IPS-18a (cell line): ENCODE data around the gene PGAP6.
A peak's percentile ranks its signal among the peaks of the same experiment; 100 is the strongest.

Source experiments
- H3K27ac ChIP-seq: one replicate; pipeline ENCODE4 v1.5.1; 2013; ENCODE audit warnings: low read length
- H3K27me3 ChIP-seq: one replicate; pipeline ENCODE4 v1.6.1; 2013; ENCODE audit warnings: mild to moderate bottlenecking, low read length; ENCODE audit not compliant: control insufficient read depth, insufficient read depth
- H3K36me3 ChIP-seq: one replicate; pipeline ENCODE4 v1.6.1; 2013; ENCODE audit warnings: low read depth, low read length; ENCODE audit not compliant: control insufficient read depth
- H3K4me1 ChIP-seq: one replicate; pipeline ENCODE4 v1.6.1; 2013; ENCODE audit warnings: low read depth, low read length; ENCODE audit not compliant: control insufficient read depth
- H3K4me3 ChIP-seq: one replicate; pipeline ENCODE4 v1.5.1; 2013; ENCODE audit warnings: low read length
- H3K9ac ChIP-seq: one replicate; pipeline ENCODE4 v1.6.1; 2013; ENCODE audit warnings: mild to moderate bottlenecking, low read length, moderate library complexity
- H3K9me3 ChIP-seq: one replicate; pipeline ENCODE4 v1.6.1; 2013; ENCODE audit warnings: low read depth, low read length; ENCODE audit not compliant: control insufficient read depth

Gene PGAP6

DNA sequence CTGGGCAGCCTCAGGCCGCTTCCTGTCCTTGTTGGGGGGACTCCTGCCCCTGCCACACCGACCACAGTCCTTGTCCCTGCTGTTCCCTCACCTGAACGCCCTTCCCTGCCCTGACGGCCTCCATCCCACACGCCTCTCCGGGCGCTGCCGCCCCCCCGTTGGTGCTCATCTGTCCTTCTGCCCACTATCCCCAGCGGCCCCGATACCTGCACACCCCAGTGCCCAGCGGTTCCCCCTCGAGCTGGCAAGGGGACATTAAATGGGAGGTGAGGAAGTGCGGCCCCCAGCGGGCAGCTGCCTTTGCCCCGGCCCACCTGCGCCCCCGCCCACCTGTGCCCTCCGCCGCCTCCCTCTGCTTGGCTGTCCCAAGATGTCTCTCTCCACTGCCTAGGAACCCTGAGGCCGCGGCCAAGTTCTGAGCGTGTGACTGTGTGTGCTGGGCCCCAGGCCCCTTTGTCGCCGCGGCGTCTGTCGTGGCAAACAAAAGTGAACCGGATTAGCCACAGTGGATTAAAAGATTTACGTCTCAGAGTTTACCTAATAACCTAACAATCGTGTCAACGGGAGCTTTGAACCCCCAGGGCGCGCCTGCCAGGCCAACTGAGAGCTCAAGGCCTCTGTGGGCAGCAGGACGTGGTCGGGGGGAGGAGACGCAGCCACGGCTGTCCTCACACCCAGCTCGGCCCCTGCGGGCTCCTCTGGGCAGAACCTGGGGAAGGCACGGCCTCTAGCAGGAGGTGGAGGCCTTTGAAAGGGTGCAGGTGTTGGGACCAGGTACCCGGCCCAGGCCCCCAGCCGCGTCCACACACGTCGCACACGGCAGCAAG lies 21.7 kb downstream of the PGAP6 start:
- Histone ChIP-seq H3K4me3 (no peak overlapping the region), H3K9ac (no peak overlapping the region), H3K4me1 (no peaks in the 10 kb centered on the region), H3K36me3 (no peaks in the 10 kb centered on the region), H3K27ac (no peak overlapping the region), H3K9me3 (no peaks in the 10 kb centered on the region), H3K27me3 (no peaks in the 10 kb centered on the region)

DNA sequence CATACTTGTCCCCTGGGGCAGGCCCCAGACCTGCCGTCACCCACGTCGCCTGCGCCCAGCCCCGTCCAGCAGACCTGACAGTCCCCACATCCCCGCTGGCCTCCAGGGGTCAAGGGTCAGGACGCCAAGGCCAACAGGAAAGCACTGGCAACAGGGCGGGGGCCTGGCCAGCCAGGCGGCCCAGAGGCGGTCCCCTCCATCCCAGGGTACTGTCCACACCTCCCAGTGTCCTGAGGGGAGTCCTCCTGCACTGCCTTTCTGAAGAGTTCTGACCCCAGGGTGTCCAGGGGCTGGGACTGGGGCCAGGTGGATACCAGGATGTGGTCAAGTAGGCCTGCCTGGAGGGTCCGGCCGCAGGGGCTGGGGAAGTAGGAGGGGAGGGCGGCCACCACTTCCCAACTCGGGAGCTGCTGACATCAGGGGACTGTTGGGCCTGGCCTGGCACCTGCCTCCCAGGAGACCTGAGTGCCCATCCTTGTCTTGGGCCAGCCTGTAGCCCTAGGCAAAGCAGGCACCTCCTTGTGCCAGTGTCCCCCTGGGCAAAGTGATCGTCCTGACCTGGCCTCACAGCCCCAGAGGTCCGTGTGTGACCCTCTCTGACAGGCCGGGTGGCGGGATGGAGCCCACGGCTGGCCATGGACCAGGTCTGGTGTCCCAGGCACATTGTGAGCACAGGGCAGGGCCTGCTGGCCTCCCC lies 22.6 kb downstream of the PGAP6 start:
- Histone ChIP-seq H3K36me3 (no peaks in the 10 kb centered on the region), H3K9me3 (no peaks in the 10 kb centered on the region), H3K27ac (no peak overlapping the region), H3K4me1 (no peaks in the 10 kb centered on the region), H3K9ac (no peak overlapping the region), H3K4me3 (no peak overlapping the region), H3K27me3 (no peaks in the 10 kb centered on the region)

DNA sequence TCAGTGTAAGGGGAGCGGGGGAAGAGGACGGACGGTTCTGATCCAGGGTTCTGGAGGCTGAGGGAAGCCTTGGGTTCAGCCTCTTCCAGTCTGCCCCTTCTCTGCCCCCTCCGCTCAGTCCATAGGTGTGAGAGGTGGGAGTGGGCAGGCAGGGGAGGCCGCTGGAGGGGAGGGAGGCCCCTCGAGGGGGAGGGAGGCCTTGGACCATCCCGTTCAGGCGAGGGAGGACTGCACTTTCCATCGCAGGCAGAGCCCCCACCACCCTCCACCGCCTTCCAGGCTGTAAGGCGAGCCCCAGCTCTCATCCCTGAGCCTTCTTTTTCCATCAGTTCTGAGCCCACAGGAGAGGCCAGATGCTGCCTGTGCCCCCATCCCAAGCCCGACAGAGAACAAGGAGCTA lies 25.0 kb downstream of the PGAP6 start:
- no peaks in the 10 kb centered on the region for H3K9me3 ChIP-seq
- H3K27ac ChIP-seq = no peak overlapping the region
- H3K36me3 ChIP-seq = no peaks in the 10 kb centered on the region
- H3K9ac ChIP-seq = no peak overlapping the region
- no peaks in the 10 kb centered on the region for H3K4me1 ChIP-seq
- H3K4me3 ChIP-seq = no peak overlapping the region
- H3K27me3 ChIP-seq = no peaks in the 10 kb centered on the region

- no peaks in the 10 kb centered on the region for H3K9me3 ChIP-seq
- peaks cover 3% of the 10 kb centered on the region for H3K36me3 ChIP-seq
- H3K4me3 ChIP-seq = no peak overlapping the region
- H3K9ac ChIP-seq = no peak overlapping the region
- H3K4me1 ChIP-seq = no peaks in the 10 kb centered on the region
- H3K27ac ChIP-seq = no peak overlapping the region
- no peaks in the 10 kb centered on the region for H3K27me3 ChIP-seq
These were observed 26.8 kb downstream of the PGAP6 start for GRCh38 chr16:354971-355461.

- no peaks in the 10 kb centered on the region for H3K9me3 ChIP-seq
- H3K27me3 ChIP-seq = no peaks in the 10 kb centered on the region
- no peak overlapping the region for H3K9ac ChIP-seq
These were observed 27.4 kb downstream of the PGAP6 start for GRCh38 chr16:354291-354881.

DNA sequence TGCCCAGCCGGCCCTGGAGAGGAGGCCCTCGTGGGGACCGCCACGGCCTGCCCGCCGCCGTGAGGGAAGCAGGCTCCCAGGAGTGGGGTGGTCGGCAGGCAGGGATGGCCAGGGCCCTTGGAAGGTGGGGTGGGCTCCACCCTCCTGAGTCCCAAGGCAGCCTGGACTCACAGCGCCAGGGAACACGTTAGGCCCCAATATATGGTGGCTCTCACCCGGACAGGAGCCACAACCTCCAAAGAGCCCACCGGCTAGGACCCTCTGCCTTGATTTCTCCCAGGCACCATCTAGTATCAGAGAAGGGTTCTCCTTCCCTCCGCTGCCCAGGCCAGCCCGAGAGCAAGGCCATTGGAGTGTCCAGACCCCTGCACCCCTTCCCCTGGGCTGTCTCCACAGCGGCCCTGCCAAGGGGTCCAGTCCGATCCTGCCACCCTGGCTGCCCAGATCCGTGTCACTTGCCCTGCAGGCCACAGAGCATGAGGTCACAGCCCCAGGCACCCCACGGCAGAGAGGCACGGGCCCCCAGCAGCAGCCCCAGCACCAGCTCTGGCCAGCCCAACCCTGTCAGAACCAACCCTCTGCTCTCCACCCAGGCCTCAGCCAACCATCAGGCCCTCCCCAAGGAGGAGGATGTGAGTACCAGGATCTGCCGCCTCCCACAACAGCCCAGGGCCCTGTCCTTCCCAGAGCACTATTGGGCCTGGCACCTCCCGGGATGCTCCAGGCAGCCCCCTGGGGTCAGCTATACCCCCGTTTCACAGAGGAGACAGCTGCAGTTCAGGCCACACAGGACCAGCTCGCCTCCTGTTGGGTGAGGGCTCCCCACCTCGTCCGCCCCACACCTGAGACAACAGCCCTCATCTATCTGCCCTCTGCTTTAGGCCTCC lies 28.1 kb downstream of the PGAP6 start:
- Histone ChIP-seq H3K9me3 (no peaks in the 10 kb centered on the region), H3K9ac (no peak overlapping the region), H3K27ac (no peak overlapping the region), H3K27me3 (no peaks in the 10 kb centered on the region), H3K4me3 (peak overlapping the region; percentile 50), H3K36me3 (peaks cover 4% of the 10 kb centered on the region), H3K4me1 (no peaks in the 10 kb centered on the region)

More at GRCh38 chr16:354291-354881, 27.4 kb downstream of the PGAP6 start:
- Histone ChIP-seq H3K27ac (no peak overlapping the region), H3K4me3 (no peak overlapping the region), H3K4me1 (no peaks in the 10 kb centered on the region), H3K36me3 (peaks cover 4% of the 10 kb centered on the region)

GRCh38 chr16:352547-353403 lies 29.0 kb downstream of the PGAP6 start, which contains the start of gene AXIN1:
AXIN1 (minus strand) TSS chr16:352723; CDS start chr16:347025, 5,698 bp downstream.
- Histone ChIP-seq H3K4me3 (peak within 1 kb of the TSS; percentile 71), H3K36me3 (peaks cover 4% of the 10 kb centered on the region), H3K27me3 (no peaks in the 10 kb centered on the region), H3K9ac (peak within 1 kb of the TSS; percentile 50), H3K9me3 (no peaks in the 10 kb centered on the region), H3K27ac (no peak within 1 kb of the TSS), H3K4me1 (no peaks in the 10 kb centered on the region)

- peak overlapping the region; percentile 50 for H3K9ac ChIP-seq
- H3K27ac ChIP-seq = no peak overlapping the region
- peak overlapping the region; percentile 71 for H3K4me3 ChIP-seq
- H3K36me3 ChIP-seq = peaks cover 4% of the 10 kb centered on the region
- H3K4me1 ChIP-seq = no peaks in the 10 kb centered on the region
- H3K9me3 ChIP-seq = no peaks in the 10 kb centered on the region
- H3K27me3 ChIP-seq = no peaks in the 10 kb centered on the region
These were observed 29.8 kb downstream of the PGAP6 start for GRCh38 chr16:351804-352520.

DNA sequence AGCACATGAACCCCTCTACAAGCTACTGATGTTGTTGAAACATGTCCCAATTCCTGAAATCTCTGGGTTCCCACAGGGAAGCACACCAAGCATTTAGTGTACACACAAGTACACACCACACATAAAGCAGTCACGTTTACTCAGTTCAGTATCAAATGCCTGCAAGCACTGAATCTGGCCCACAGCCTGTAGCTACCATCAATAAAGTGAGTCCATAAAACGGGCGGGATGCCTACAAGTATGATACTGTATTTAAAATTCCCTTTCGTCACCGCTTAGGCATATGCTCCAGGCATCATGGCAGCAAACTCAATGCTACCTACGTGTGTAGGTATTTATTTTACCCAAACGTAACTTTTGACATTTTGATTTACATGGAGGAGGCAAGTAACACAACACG lies 31.6 kb downstream of the PGAP6 start:
- H3K9me3 ChIP-seq = no peaks in the 10 kb centered on the region
- H3K36me3 ChIP-seq = peaks cover 17% of the 10 kb centered on the region
- H3K4me1 ChIP-seq = no peaks in the 10 kb centered on the region
- H3K27me3 ChIP-seq = no peaks in the 10 kb centered on the region
- H3K4me3 ChIP-seq = no peak overlapping the region
- H3K9ac ChIP-seq = no peak overlapping the region
- H3K27ac ChIP-seq = no peak overlapping the region

- Histone ChIP-seq H3K36me3 (peaks cover 25% of the 10 kb centered on the region), H3K9ac (no peak overlapping the region), H3K4me3 (no peak overlapping the region), H3K4me1 (no peaks in the 10 kb centered on the region), H3K9me3 (no peaks in the 10 kb centered on the region), H3K27ac (no peak overlapping the region), H3K27me3 (no peaks in the 10 kb centered on the region)
These were observed 32.6 kb downstream of the PGAP6 start for GRCh38 chr16:349211-349610.
